Skin of body (tissue), 2 donors: ENCODE data around the gene PFN4. TPM values are rescaled to one million over a fixed set of nuclear protein-coding genes. Genes with fewer than 3 reads are reported as not detected.
A peak's percentile ranks its signal among the peaks of the same experiment; 100 is the strongest.

Experiments
- DNase-seq: peaks from one replicate; lab custom pipeline; 2025; lab: John Stamatoyannopoulos, UW
- total RNA-seq: library from RNA; depleted of rRNA; stranded (reverse); fragments of >200 nt; gene quantifications from one replicate; pipeline ENCODE4 v1.2.3, GENCODE V29; 2014

Gene PFN4
- total RNA-seq, 1 donor from 2014 or later: 0.49 TPM

DNA sequence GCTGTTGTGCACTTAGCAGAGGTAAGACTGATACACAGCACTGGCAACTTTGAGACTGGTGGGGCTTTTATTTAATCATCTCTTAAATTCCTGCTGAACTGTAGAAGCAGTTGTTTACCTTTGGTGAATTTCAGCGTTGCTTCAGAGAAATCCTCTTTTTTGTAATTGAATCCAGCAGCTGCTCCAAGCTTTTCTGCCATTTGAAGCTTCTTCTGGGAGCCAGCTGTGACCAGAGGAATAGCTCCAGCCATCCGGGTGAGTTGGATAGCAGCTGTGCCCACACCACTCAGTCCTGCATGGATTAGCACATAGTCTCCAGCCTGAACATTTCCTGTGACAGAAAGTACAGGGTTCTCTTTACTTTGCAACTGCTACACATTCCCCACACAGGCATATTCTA is 42.4 kb downstream of the PFN4 start:
- DNase-seq: no peak

DNA sequence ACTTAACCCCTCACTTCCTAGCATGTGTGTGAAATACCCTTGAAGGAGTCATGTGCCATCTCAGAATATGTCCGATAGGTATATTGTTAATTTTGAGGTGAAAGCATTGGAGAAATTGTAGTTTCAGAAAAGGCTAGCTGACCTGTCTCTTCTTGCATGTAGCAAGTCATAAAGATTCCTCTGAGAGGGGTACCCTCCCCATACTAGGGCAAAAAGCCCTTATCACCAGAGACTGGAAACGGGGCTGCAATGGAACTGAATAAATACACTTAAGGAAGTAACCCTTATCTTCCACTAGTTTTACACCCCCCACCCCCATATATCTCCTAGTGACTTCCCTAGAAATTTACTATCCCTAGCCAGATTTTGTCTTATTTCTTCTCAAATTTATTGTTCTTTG is 45.3 kb downstream of the PFN4 start:
- DNase-seq: no peak

DNA sequence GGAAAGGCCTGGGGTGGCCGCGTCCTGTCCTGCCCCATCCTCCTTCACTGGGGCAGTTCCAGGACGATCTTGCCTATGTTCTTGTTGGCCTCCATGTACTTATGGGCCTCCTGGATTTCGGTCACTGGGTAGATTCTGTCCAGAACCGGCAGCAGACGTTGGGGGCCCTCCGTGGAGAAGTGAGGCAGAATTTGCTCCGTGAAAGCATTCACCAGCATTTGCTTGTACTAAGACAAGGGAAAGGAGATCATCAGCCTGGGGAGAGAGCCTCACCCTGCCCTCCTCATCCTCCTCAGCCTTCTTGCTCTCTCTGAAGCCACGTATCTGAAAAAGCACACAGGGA is 45.6 kb downstream of the PFN4 start:
- DNase-seq: no peak

DNA sequence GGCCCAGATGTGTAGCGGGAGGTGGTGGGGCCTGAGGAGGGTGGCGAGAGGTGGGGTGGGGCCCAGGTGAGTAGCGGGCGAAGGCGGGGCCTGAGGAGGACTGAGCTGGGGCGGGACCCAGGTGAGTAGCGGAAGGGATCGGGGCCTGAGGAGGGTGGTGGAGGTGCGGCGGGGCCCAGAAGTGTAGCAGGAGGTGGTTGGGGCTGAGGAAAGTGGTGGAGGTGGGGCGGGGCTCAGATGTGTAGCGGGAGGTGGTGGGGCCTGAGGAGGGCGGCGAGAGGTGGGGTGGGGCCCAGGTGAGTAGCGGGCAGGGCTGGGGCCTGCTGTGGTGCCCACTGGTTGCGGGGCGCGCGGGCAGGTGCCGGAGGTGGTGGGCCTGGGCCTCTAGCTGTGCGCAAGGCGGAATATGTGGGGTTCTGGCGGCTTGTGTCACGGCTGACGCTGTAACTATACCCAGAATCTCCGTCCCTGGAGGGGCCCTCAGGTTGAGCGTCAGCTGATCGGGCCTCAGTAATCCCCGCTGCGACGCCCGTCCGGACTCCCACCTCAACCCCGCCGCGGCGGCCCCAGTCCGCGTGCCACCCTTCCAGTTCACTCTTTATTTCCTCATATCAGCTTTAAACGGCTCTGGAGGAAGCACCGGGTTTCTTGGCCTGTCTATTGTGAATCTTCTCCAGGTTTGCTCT is 46.1 kb downstream of the PFN4 start:
- DNase-seq: no peak

DNA sequence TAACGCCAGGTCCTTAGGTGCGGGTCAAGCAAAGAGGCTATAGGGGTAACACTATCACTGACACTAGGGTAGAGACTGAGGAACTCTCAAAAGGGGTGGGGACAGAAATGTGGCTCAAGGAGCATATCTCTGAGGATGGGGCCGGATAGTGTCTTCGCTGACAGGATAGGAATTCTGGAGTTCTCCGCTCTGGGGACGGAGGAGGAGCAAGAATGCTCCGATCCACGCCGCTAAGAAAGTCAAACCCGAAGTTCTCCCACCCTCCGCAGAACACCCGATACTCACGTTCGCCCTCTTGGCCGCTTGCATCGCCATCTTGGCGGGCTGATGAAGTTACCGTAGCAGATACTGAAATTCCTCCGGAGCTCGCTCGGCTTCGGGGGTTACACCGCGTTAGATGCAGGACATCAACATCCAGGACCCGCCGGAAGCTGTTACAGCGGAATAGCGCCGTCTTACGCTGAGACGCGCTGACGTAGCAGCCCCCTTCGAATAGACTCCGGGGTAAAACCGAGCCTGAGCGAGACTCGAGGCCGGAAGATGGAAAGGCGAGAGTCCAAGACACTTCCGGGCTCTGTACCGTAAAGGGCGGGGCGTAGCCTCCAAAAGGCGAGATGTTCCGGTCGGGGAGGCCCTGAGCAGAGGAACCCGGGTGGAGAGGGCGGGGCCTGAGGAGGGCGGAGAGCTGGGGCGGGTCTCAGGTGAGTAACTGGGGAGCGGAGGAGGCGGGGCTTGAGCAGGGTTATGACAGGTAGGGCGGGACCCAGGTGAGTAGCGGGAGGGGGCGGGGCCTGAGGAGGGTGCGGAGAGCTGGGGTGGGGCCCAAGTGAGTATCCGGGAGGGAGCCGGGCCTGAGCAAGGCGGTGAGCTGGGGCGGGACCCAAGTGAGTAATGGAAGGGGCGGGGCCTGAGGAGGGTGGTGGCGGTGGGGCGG is 47.0 kb downstream of the PFN4 start, which contains the start of gene SF3B6:
SF3B6 (minus strand) TSS at position 412 of the 934 bp plus-strand sequence; CDS start at position 315, 97 bp downstream.
- peak; percentile 99 for DNase-seq

DNA sequence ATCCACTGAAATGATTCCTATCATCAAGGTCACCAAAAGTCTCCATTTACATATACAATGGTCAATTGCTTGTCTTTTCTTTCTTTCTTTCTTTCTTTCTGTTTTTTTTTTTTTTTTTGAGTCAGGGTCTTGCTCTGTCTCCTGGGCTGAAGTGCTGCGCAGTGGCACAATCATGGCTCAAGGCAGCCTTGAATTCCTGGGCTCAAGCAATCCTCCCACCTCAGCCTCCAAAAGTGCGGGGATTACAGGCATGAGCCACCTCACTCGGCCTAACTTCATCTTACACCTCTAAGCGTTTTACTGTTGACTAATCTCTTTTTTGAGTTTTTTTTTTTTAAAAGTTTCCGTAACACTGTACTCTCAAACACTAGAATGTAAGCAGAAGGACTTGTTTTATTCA is 47.9 kb downstream of the PFN4 start:
- no peak for DNase-seq

DNA sequence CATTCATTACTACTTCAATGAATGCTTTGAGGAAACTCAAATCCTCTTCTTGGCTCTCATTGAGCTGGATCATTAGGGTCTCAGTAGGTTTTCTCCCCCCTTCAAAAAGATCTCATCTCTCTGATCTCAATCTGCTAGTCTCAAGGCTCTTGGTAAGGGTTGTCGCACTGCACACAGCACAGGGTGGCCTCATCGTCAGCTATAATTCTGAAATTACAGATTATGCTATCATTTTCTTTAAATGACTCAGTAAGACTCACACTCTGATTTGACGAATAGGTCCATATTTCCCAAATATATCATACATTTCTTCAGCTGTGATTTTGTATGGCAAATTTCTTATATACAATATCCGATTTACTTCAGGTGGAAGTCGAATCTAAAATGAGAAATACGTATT is 49.3 kb downstream of the PFN4 start:
- no peak for DNase-seq

DNA sequence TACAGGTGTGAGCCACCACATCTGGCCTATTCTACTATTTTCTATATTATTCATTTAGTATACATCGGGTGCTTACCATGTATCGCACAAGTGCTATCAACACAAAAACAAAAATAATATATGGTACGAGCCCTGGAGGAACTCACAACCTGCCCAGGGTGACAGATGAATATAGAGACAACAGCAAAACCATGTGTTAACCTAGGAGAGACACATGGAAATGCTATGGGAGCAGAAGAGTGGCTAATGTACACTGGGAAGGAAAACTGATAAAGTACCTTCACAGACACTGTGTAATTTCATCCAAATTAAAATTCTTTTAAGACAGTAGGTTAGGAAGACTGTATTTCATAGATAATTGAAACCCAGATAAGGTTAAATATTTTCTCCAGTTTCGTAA is 50.9 kb downstream of the PFN4 start:
- DNase-seq: no peak

DNA sequence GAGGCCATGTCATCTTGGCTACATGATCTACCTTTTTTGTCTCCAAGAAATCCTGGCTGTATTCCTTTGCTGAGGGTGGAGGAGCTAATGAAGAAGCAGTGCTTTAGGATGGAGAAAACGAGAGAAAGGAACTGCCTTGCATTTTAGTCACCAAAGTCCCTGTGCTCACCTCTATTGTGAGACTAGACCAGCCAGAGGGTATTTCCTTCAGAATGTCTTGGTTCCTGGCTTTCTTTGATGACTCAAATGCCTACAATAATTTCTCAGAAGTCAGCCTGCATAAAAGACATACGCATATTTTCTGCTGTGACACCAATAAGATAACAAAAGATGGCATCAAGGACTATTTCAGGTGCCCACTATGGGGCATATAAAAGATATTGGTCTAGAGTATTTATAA is 57.8 kb downstream of the PFN4 start:
- DNase-seq: no peak

Other genes starting within 250 kb of the PFN4 start
- 46.8 TPM for gene ATAD2B, start 196.2 kb downstream of the PFN4 start, total RNA-seq
- gene UBXN2A, start 182.9 kb downstream of the PFN4 start, total RNA-seq: 18.8 TPM
- gene MFSD2B, start 113.2 kb downstream of the PFN4 start, total RNA-seq: 1.7 TPM
- 7.1 TPM for gene WDCP, start 75.9 kb downstream of the PFN4 start, total RNA-seq
- 3.3 TPM for gene FKBP1B, start 73.6 kb downstream of the PFN4 start, total RNA-seq
- gene SF3B6, start 47.0 kb downstream of the PFN4 start, total RNA-seq: 94.8 TPM
- gene TP53I3, start 38.5 kb downstream of the PFN4 start, total RNA-seq: 25.7 TPM
- gene FAM228B, start 135 bp upstream of the PFN4 start, total RNA-seq: 21.2 TPM
- 0.69 TPM for gene FAM228A, start 51.7 kb upstream of the PFN4 start, total RNA-seq
- gene ITSN2, start 237.2 kb upstream of the PFN4 start, total RNA-seq: 31.7 TPM